NCI-H1092 (cell line): ENCODE data around the gene PLCB1.

Source experiments
- DNase-seq: peaks from one replicate; lab custom pipeline; 2025; lab: John Stamatoyannopoulos, UW

PLCB1 gene

DNA sequence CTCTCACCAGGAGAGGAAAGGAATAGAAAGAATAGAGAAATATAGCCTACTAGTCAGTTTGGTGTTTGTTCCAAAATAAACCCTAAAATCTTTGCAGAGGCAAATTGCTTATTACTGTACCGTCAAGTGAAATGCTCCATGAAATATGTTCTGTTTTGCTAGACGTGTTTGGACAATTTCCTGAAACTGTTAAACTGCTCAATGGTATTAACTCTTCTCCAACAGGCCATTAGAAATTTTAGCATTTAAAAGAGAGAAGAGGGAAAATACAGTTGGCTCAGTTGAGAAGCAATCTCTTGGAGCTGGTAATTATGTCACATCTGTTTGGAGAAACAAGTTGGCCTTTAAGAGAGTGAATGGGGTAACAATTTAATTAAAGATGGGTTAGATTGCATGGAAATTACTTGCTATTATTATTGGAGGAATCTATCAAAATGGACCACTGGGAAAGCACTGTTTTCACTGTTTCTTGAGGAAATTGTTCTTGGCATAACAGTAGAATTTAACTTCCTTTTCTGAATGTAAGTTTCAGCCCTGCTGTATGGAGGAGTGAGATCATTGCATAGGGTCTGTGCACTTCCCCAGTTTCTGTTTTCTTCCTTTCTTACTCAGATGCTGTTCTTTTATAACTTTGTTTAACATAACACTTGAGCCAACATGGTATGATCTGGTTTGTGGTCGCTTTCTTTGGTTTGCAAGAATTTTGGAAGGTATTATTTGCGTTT is 373.6 kb downstream of the PLCB1 start:
- DNase-seq = no peak

DNA sequence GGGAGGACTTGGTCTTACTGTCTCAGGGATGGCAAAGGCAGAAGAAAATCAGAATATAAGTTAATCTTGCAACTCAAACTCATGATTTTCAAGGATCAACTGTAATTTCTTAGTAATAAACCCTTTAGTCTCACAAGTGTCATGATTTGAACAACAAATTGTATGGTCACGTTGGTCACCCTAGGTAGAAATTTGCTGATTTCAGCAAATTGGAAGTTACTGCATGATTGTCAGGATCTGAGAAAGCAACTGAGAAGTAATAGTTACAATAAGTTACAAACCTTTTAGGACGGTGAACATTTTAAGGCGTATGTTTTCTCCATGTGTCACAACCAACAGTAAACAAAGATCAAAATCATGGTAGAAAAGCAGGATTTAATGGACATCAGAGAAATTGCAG is 375.2 kb downstream of the PLCB1 start:
- DNase-seq = no peak

DNA sequence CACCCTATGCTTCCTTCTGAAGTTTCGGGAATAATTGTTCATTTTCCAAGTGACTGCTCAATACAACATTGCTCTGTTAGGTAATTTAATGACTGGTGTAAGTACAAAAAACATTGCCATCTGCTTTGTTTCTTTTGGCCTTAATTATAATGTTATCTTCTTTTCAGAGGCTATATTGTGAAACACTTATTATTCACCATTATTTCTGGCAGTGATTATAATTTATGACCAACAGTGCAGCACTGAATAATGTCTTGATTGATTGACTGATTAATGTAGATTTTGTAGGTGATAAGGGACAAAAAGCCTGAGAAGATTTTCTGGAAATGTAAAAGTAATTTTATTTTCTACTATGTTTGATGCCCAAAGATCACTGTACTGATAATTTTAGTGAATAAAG is 377.7 kb downstream of the PLCB1 start:
- DNase-seq = no peak

DNA sequence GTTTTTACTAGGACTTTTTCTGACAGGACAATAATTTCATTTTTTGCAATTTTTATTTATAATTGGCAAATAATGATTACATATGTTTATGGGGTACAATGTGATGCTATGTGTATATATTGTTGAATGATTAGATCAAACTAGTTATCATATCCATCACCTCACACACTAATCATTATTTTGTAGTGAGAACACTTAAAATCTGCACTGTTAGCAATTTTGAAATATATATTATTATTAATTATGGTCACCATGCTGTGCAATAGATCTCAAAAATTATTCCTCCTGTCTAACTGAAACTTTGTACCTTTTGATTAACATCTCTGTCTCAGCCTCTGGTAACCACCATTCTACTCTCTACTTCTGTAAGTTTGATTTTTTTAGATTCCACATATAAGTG is 378.7 kb downstream of the PLCB1 start:
- DNase-seq = no peak

DNA sequence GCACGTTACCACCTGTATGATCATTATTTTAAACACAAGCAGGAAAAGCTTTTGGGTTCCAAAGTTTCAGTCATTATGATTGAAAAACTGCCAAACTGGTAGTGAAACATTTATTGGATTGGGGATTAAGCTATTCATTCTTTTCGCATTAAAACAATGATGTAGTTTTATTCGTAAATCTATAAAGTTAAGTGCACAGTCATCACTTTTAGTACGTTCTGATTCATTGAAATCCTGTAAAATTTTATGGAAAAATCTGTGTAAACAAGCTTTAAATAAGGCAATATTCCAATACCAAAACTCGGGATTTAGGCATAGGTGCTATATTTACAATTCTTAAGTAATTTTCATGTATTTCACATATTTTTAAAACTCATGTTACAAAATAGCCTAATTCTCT is 379.9 kb downstream of the PLCB1 start:
- no peak for DNase-seq

DNA sequence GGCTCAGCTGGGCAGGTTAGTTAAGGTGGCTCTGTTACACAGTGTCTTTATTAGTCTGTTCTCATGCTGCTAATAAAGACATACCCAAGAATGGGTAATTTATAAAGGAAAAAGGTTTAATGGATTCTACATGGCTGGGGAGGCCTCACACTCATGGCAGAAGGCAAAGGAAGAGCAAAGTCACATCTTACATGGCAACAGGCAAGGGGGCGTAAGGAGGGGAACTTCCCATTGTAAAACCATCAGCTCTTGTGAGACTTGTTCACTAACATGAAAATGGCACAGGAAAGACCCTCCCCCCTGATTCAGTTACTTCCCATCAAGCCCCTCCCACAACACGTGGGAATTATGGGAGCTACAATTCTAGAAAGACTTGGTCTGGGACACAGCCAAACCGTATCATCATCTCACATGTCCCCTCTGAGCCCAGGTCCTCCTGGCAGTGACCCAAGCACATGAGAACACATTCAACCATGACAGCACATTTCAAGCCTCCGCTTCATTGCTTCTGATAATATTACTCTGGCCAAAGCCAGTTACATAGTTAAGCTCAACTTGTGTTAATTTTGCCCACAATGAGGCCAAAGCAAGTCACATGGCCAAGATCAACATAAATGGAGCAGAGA is 383.9 kb downstream of the PLCB1 start:
- no peak for DNase-seq

DNA sequence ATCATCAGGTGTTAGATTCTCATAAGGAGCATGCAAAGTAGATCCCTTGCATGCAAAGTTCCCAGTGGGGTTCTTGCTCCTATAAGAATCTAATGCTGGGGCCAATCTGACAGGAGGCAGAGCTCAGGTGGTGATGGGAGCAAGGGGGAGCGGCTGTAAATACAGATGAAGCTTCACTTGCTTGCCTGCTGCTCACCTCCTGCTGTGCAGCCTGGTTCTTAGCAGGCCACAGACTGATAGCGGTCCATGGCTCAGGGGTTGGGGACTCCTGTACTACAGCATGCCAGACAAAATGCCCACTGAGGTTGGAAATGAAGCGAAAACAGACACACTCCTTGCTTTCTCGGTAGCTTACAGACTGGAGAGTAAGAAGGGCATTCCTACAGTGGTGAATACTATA is 386.8 kb downstream of the PLCB1 start:
- DNase-seq = no peak

DNA sequence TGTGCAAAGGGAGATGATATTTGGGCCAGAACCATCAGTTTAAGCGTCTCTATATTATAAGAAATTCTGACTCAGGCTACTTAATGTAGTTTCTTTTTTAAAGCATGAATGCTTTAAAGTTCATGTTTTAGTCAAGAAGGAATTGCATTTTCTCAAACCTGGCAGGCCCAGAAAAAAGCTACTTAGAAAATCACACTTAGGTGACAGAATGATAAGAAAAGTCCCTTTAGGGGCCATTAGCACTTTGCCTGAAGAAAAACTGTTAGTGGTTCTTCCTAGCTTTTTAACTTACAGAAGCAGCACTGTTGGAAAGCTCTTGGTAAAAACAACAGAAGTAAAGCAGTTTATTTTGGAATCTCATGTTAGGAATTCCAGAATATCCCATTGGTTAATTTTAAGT is 387.8 kb downstream of the PLCB1 start:
- no peak for DNase-seq

DNA sequence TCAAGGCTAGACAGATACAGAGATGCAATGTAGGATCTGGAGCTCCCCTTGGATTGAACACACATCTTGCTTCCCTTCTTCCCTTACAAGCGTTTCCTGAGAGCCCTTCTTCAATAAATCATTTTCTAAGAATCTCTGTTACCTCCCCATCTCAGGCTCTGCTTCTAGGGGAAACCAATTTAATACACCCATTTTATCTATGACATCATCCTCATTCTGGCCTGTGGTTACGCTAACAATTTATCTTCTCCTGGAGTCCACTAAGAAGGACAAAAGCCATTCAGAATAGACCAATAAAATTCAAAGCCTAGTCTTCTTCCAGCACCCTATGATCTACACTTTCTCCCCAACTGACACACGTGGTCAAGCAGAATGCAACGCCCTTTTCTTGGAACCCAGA is 390.1 kb downstream of the PLCB1 start:
- DNase-seq = no peak

DNA sequence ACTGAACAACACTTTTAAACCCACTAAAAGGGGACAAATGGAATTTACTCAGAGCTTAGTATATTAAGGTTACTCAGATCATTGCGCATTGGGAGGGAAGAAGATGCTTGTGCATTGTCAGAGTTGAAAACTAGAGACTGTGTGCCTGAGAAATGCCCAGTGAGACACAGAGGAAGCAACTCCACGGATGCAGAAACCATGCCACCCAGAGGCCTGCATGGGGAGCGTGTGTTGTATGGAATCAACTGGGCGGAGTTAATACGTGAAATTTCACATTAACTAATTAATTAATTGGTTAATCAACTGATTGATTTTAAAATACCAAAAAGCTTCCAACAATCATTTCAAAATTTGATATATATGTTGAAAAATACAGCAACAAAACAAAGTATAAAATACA is 391.6 kb downstream of the PLCB1 start:
- no peak for DNase-seq

DNA sequence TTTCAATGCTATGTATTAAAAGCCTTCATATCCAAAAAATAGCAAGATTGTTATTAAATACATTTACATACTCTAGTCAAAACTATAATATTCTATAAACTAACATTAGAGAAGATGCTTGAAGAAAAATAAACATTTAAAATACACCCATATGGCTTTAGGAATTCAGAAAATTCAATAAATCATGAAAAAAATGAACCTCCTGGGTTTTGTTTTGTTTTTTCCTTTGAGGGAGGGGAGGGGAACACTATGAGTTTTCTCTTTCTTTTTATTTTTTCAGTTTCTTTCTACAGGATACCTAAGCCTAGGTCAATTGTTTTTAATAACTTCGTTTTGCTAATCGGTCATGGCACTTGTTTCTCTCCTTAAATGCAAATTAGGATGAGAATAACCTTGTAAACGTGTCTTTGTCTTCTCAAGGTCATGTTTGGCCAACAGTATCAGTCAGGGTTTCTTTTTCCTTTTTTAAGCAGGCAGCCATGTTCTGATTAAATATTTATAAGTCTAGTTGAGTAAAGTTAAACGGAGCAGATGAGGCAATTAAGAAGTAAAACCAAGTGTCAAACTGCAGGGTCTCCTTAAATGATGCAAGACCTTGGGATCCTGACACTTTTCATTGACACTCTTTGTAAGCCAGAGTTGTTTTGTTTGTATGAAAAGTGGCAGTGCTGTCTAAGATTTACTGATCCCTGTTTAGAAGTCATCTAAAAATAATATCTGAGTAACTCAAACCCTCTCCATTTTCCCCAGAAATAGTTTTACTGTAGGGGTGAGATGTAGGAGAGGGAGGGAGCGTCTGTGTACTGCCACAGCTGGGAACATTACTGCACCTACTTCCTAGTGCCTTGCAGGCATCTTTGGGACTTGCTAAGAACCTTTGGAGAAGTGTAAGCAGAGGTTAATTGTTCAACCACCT is 392.3 kb downstream of the PLCB1 start:
- DNase-seq = no peak

DNA sequence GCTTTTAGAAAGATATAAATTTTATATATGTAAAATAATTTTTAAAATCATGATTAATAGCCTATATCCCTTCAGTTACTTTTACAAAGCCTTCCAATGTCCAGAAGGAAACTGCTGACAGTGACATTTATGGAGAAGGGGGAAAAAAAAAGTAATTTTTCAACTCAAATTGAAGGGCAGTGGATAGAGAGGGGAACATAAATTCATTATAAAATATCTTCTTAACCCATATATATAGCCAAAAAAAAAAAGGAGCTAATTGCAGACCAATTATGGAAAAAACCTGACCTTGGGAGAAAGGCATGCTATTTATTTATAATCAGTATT is 392.9 kb downstream of the PLCB1 start:
- DNase-seq = no peak

DNA sequence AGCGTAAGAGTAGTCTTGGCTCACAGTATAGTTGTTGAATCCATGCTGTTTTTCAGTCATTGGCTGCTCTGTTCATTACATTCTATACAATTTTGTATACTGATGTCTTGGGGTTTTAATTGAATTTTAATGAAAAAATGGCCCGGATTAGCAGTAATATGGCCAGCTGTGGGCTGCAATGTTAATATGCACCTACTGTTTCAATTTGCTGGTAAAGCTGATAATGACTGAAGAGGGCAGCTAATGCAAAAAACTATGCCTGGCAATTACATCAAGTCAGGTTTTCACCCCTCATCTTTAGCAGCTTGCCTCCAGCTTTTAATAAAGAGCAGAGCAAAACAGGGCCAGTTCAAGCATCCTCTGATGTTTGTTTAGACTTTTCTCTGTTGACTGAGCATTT is 394.5 kb downstream of the PLCB1 start:
- DNase-seq = no peak

DNA sequence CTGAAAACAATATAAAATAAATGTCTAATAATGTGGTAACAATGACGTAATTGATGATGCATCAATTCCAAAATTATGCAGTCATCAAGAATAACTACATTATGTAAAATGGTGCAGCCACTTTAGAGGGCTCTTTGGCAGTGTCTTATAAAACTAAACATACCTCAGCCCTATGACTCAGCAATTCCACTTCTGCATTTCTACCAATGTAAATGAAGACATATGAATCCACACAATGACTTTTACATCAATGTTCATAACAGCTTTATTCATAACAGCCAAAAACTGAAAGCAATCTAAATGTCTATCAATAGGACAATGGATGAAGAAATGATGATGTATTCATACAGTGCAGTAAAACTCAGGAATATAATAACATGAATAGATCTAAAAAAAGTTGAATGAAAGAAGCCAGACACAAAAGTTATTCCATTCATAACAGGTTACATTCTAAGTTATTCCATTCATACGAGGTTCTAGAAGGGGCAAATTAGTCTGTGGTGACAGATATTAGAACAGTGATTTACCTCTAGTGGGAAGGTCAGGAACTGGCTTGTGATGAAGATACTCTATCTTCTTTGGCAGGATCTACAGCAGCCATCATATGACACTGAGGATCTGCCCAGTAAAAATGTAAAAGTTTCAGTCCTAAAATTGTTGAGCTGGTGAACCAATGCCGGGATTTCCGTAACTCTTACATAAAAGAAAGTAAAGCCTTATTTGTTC is 396.1 kb downstream of the PLCB1 start:
- DNase-seq = no peak

DNA sequence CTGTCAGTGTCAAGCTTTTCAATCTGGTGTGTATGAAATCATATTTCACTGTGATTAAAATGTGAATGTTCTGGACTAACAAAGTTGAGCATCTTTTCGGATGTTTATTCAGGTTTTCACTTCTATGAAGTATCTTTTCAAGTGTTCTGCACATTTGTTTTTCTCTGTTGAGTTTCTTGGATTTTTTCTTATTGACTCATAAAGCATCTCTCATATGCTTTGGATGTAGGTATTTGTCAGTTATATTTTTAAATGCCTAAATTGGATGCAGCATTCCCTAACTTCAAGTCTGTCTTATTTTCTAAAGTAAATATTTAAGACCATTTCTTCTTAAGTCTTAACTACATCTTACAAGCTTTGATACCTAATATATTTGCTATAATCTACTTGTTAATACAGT is 398.0 kb downstream of the PLCB1 start:
- DNase-seq = no peak

DNA sequence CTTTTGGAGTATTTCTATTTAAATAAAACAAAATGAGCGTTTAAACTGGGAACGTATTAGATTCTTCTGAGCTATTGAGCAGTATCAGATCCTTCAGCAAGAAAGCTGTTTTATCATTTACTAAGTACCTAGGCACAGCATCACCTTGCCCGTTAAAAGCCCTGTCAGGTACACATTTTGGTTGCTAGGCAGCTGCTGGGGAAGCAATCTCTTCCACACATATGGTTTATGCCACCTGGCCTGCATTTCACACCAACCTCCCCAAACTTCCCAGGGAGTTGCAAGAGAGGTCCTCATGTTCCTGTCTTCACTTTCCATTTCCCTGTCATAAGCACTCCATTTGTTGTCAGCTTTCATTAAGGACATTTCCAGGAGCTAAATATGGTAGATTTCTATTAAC is 400.1 kb downstream of the PLCB1 start:
- no peak for DNase-seq

DNA sequence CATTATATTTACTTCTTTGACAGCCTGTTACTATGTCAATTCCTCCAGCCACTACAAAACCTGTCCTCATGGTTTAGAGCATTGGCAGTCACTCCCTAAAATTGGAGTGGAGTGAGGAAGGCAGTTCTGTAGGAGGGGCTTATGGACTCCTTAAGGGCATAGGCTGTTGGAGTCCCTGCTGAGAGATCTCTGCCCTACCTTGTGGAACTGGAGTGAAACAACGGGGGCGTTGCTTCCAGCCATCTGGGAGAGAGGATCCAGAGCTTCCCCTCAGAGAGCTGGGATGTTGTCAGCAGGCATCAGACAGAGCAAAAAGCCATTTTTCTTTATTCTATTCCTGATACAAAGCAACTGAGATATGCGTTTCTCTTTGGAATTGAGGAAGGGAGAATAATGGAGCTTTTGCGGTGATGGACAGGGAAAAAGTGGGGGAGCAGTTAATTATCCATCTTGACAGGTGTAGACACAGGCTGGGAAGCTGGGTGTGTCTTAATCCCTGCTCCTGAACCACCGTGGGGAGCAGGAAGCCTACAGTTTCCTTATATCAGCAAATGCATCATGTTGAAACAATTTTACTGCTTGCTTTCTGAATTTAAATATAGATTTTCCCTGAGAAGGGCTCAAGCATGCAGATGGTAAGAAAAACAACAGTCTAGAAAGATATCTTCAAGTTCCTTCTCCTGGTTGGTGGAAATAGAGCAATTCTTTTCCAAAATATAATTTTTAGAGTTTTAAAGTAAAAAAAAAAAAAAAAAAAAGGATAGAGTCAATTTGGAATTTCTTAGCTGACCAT is 402.5 kb downstream of the PLCB1 start:
- DNase-seq = no peak

DNA sequence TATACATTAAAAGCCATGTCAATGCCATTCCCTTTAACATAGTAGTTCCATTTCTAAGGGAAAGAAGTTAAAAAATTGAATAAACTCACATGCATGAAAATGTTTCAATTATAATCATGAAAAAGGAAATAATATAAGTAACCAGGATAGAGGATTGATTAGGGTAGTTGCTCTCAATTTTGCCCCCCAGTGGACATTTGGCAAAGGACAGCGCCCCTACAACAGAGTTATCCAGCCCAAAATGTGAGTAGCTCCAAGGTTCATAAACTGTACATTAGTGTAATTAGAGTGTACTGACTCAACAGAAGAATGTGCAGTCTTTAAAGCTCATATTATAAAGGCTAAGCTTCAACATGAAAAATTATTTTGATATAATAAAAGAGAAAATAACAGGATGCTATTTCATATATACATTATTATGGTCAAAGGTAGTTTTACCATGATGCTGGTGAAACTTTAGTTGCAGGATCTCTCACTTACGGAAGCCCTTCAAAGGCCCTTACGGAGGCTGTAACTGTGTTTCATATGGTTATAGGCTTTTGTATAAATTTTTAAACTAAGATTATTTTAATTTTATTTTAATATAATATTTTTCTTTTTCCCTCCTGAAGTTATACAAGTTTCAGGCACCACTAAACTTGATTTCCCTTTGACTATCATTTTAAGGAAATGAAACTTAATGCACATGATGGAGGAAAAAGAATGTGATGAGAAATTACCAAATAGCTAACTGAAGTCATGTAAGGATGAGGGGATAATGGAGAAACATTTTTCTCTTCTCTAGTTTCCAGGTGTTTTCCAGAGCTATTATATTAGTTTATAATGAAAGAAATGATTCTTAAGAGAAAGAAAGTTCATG is 403.6 kb downstream of the PLCB1 start:
- no peak for DNase-seq

DNA sequence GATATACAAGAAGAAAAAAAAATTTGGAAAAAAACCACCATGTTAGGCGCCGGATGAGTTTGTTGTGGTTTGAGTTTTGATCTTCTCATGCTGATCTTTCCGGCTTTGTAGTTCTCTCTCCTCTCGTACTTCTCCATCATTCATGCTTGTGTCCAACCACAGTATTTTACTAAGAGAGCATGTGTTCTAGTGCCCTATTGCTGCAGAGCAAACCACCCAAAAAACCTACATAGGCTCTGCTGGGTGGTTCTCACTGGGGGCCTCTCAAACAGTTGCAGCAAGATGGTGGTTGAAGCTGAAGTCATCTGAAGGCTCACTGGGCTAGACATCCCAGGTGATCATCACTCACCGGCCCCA is 404.2 kb downstream of the PLCB1 start:
- DNase-seq = no peak

DNA sequence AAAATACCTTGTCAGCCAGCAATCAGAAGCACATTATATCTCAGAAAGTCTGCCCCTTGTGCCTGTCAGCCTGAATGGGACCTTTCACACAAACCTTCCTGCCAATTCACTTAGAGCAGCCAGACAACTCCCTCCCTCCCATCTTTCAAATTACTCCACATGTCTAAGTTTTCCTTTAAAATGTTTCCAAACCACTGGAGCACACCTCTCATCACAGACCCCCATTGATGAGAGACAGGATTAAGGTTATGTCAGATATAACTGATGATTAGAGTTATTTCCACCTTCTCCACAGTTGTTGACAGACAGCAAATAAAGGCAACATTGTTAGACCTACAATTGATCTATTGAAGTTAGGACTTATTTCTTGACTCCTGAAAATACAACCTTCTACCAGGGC is 408.4 kb downstream of the PLCB1 start:
- DNase-seq = no peak

DNA sequence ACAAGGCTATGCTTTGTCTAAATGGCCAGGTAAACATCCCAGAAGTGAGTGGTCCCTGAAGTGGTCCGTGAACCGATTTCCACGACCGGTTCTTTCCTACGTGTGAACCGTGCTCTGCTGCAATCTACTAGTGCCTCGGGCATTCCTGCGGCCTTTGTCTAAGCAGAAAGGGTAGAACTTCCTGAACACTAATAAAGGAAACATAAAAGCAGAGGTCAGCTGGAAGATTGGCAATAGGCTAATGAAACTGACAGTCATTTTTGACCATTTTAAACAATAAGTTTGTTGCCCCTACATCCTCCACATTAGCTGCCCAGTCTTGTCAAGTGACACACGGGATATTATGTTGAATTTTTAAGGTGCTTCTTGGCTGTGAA is 410.0 kb downstream of the PLCB1 start:
- DNase-seq = no peak
